Smooth muscle cell (in vitro differentiated cells): Measurements from ENCODE around the gene RPS15. TPM values are rescaled to one million over a fixed set of nuclear protein-coding genes. Genes with fewer than 3 reads are reported as not detected.

Source experiments
- DNase-seq: peaks from one replicate; lab custom pipeline; 2025; ENCODE audit not compliant: unreplicated experiment; lab: John Stamatoyannopoulos, UW
- H2AFZ ChIP-seq: fragments of 200-600 bp; sonication (generic); 2 replicates; pipeline ENCODE4 v1.6.0; 2016; ENCODE audit warnings: antibody characterized with exemption, low read depth, mild to moderate bottlenecking
- H3F3A ChIP-seq: fragments of 200-600 bp; sonication (generic); 2 replicates; pipeline ENCODE4 v1.6.0; 2017; ENCODE audit warnings: antibody characterized with exemption, low read depth
- H3K27ac ChIP-seq: fragments of 200-600 bp; sonication (generic); 2 replicates; pipeline ENCODE4 v1.5.1; 2016; ENCODE audit warnings: low read depth, mild to moderate bottlenecking
- H3K27me3 ChIP-seq: fragments of 200-600 bp; sonication (generic); 2 replicates; pipeline ENCODE4 v1.6.1; 2016; ENCODE audit warnings: low read depth, mild to moderate bottlenecking
- H3K36me3 ChIP-seq: fragments of 200-600 bp; sonication (generic); 2 replicates; pipeline ENCODE4 v1.5.1; 2016; ENCODE audit warnings: low read depth
- H3K4me1 ChIP-seq: fragments of 200-600 bp; sonication (generic); 2 replicates; pipeline ENCODE4 v1.5.1; 2016; ENCODE audit warnings: low read depth
- H3K4me2 ChIP-seq: fragments of 200-600 bp; sonication (generic); 2 replicates; pipeline ENCODE4 v1.6.0; 2016; ENCODE audit warnings: mild to moderate bottlenecking
- H3K4me3 ChIP-seq: fragments of 200-600 bp; sonication (generic); 2 replicates; pipeline ENCODE4 v1.5.1; 2016; ENCODE audit warnings: mild to moderate bottlenecking
- H3K79me2 ChIP-seq: fragments of 200-600 bp; sonication (generic); 2 replicates; pipeline ENCODE4 v1.6.0; 2016; ENCODE audit warnings: low read depth, mild to moderate bottlenecking
- H3K9ac ChIP-seq: fragments of 200-600 bp; sonication (generic); 2 replicates; pipeline ENCODE4 v1.6.0; 2016; ENCODE audit warnings: low read depth
- H3K9me3 ChIP-seq: fragments of 200-600 bp; sonication (generic); replicated peaks from 2 replicates; pipeline ENCODE4 v1.5.1; 2016; ENCODE audit warnings: low read depth
- H4K20me1 ChIP-seq: fragments of 200-600 bp; sonication (generic); 2 replicates; pipeline ENCODE4 v1.6.0; 2016; ENCODE audit warnings: low read depth
- CTCF ChIP-seq: fragments of 200-600 bp; sonication (generic); IDR thresholded peaks from 2 replicates; pipeline ENCODE4 v1.5.1; 2017; ENCODE audit warnings: borderline replicate concordance, mild to moderate bottlenecking, antibody characterized with exemption; ENCODE audit not compliant: insufficient read depth, poor library complexity, severe bottlenecking
- WGBS: methylation state at CpG from one replicate; pipeline ENCODE4 v1.1.7; 2016; ENCODE audit warnings: low lambda C conversion rate; 5-methylcytosine and 5-hydroxymethylcytosine counted together
- polyA plus RNA-seq: library from polyadenylated mRNA; unstranded; fragments of >200 nt; fragmentation: Nextera tagmentation; extraction: Ambion mirVana; gene quantifications from 2 replicates; pipeline ENCODE4 v1.2.1, GENCODE V29; 2016
- total RNA-seq: library from RNA; depleted of rRNA; stranded (reverse); fragments of >200 nt; gene quantifications from 2 replicates; pipeline ENCODE4 v1.2.3, GENCODE V29; 2014

Gene RPS15
- total and polyA plus RNA-seq, 2 experiments from 2014 or later, result 1,180 to 2,744 TPM

DNA sequence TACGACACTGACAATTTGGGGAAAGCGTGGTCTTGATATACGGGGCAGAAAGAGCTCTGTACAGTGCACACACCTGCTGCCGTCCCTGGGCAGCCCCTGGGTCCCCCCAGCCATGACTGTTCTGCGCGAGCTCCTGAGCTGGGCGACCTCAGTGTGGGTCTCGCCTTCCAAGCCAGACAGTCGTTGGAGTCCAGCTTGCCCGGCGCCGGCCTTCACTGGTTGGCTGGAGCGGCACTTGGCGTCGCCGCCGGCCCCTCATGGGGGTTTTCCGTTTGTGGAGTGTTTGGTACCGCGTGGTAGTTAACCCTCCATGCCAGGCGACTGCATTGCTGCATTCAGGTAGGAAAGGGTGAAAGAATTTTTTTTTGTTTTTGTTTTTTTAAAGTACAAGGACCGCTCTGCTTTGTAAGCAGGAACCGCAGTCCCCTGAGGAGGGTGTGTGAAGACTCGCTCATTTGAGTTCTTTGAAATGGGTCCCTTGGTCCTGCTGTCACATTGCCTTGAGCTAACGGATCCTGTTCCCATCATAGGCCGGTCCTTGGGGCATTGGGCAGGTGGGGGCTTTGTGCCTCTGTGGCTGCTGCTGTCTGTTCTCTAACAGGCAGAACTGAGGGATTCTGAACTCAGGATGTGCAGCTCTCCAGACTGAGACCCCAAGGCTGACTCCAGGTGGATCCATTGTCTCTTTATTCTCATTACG is 10.8 kb upstream of the RPS15 start:
- Histone ChIP-seq H3K36me3 (no peaks in the 10 kb centered on the region), H2AFZ (no peak overlapping the region)
- WGBS, result 95% methylated on average over 27 of the region's 27 CpGs

DNA sequence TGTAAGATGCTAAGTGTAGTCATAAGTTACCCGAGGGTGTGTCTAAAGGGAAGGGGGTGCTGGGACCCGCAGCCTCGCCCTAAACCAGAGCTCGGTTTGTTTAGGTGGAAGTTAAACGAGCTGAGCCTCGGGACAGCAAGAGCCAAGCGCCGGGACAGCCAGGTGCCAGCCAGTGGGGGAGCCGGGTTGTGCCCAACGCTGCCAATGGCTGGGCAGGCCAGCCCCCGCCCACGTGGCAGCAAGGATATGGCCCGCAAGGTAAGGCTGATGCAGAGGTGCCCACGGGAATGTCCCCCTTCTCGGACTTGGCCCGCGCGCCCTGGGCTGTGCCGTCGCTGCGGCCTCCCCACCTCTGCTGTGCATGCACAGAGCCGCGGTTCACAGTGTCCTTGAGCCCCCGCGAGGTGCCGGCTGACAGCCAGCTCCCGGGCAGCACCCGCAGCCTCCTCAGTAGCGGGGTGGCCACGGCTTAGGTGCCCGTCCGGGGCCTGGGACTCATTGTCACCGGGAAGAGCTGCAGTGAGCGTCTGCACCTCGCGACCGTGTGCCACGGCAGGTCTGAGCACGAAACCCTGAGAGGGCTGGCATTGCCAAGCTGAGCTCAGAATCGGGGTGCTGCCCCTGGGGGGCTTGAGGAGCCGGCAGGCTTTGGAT is 9.3 kb upstream of the RPS15 start:
- H3K4me1 ChIP-seq, result no peaks in the 10 kb centered on the region
- H3K9me3 ChIP-seq, result no peaks in the 10 kb centered on the region
- no peak overlapping the region for H2AFZ ChIP-seq
- no peak overlapping the region for H3K27ac ChIP-seq
- 97% methylated on average over 41 of the region's 41 CpGs for WGBS
- no peak for TF ChIP-seq CTCF
- H3K4me2 ChIP-seq, result no peak overlapping the region
- no peaks in the 10 kb centered on the region for H3F3A ChIP-seq
- H4K20me1 ChIP-seq, result peaks cover 67% of the 10 kb centered on the region
- no peaks in the 10 kb centered on the region for H3K27me3 ChIP-seq
- H3K4me3 ChIP-seq, result no peak overlapping the region
- no peak for DNase-seq
- no peak overlapping the region for H3K9ac ChIP-seq
- H3K36me3 ChIP-seq, result no peaks in the 10 kb centered on the region
- H3K79me2 ChIP-seq, result peaks cover 21% of the 10 kb centered on the region

More for the DNA sequence above, 10.8 kb upstream of the RPS15 start:
- no peak overlapping the region for H3K4me3 ChIP-seq
- H3K27ac ChIP-seq, result no peak overlapping the region
- no peaks in the 10 kb centered on the region for H3K27me3 ChIP-seq
- H3K9me3 ChIP-seq, result no peaks in the 10 kb centered on the region
- H3K79me2 ChIP-seq, result peaks cover 36% of the 10 kb centered on the region
- no peak overlapping the region for H3K9ac ChIP-seq
- no peak for DNase-seq
- H3K4me2 ChIP-seq, result no peak overlapping the region
- no peaks in the 10 kb centered on the region for H3F3A ChIP-seq
- no peak for TF ChIP-seq CTCF
- H4K20me1 ChIP-seq, result peaks cover 81% of the 10 kb centered on the region
- H3K4me1 ChIP-seq, result no peaks in the 10 kb centered on the region

GRCh38 chr19:1429750-1430149 is 8.4 kb upstream of the RPS15 start:
- no peak overlapping the region for H3K27ac ChIP-seq
- no peak overlapping the region for H3K9ac ChIP-seq
- H3K9me3 ChIP-seq, result no peaks in the 10 kb centered on the region
- H4K20me1 ChIP-seq, result peaks cover 66% of the 10 kb centered on the region
- no peak overlapping the region for H3K4me2 ChIP-seq
- H3K36me3 ChIP-seq, result no peaks in the 10 kb centered on the region
- no peak overlapping the region for H2AFZ ChIP-seq
- H3K79me2 ChIP-seq, result peaks cover 19% of the 10 kb centered on the region
- no peaks in the 10 kb centered on the region for H3K4me1 ChIP-seq
- no peak for TF ChIP-seq CTCF
- no peaks in the 10 kb centered on the region for H3K27me3 ChIP-seq
- H3F3A ChIP-seq, result no peaks in the 10 kb centered on the region
- no peak overlapping the region for H3K4me3 ChIP-seq
- no peak for DNase-seq
- WGBS, result 90% methylated on average over 14 of the region's 14 CpGs

DNA sequence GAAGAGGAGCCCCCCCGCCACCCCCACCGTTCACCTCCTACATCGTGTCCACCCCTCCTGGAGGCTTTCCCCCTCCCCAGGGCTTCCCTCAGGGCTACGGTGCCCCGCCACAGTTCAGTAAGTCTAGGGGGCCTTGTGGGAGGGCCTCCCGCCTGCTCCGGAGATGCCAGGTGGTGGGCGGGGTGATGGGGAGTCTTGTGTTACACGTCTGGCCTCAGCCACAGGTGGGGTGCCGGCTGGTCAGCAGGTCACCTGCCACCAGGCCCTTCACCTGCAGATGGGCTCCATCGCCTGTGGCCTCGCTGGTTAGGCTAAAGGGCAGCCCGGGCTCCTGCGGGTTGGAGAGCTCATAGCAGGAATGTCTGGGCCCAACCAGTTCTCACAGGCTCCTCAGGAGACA is 8.0 kb upstream of the RPS15 start:
- Histone ChIP-seq H3K27me3 (no peaks in the 10 kb centered on the region), H2AFZ (no peak overlapping the region), H3K4me1 (no peaks in the 10 kb centered on the region), H3K4me2 (no peak overlapping the region), H3K4me3 (no peak overlapping the region), H3K27ac (no peak overlapping the region), H4K20me1 (peaks cover 65% of the 10 kb centered on the region), H3K9me3 (no peaks in the 10 kb centered on the region), H3K36me3 (no peaks in the 10 kb centered on the region), H3F3A (peaks cover 1% of the 10 kb centered on the region), H3K79me2 (peaks cover 15% of the 10 kb centered on the region), H3K9ac (no peak overlapping the region)
- DNase-seq, result no peak
- WGBS, result 96% methylated on average over 9 of the region's 14 CpGs
- TF ChIP-seq CTCF, result no peak
